Cardiac muscle cell (in vitro differentiated cells and primary cell): ENCODE data around the gene MSX2. TPM values are rescaled to one million over a fixed set of nuclear protein-coding genes. Genes with fewer than 3 reads are reported as not detected.

ENCODE experiments used
- DNase-seq, 2 donors: peaks; one replicate each; pipeline versions ENCODE4 v3.0.0 to v3.0.0-alpha.2; 2010 to 2017; ENCODE audit warnings: low read depth in 1 of 2, low spot score in 1 of 2
- H3K27ac ChIP-seq: fragments of 200-600 bp; sonication (generic); 2 replicates; pipeline ENCODE4 v1.5.1; 2016
- H3K27me3 ChIP-seq: fragments of 200-600 bp; sonication (generic); 2 replicates; pipeline ENCODE4 v1.6.0; 2016; ENCODE audit warnings: control low read depth
- H3K36me3 ChIP-seq: fragments of 200-600 bp; sonication (generic); 2 replicates; pipeline ENCODE4 v1.5.1; 2016; ENCODE audit warnings: control low read depth
- H3K4me1 ChIP-seq: fragments of 200-600 bp; sonication (generic); 2 replicates; pipeline ENCODE4 v1.8.1; 2017; ENCODE audit warnings: low read depth, mild to moderate bottlenecking, mixed run types
- H3K4me3 ChIP-seq: fragments of 200-600 bp; sonication (generic); 2 replicates; pipeline ENCODE4 v1.5.1; 2016; ENCODE audit warnings: mild to moderate bottlenecking
- H3K9me3 ChIP-seq: fragments of 200-600 bp; sonication (generic); 2 replicates; pipeline ENCODE4 v1.5.1; 2017; ENCODE audit warnings: low read depth, mild to moderate bottlenecking, control low read depth
- CTCF ChIP-seq: IDR thresholded peaks from 2 replicates; pipeline ENCODE4 v1.5.1; 2012; ENCODE audit warnings: low read depth, mild to moderate bottlenecking, low read length
- polyA plus RNA-seq: library from polyadenylated mRNA; unstranded; fragments of >200 nt; fragmentation: Nextera tagmentation; extraction: Ambion mirVana; gene quantifications from 2 replicates; pipeline ENCODE4 v1.2.1, GENCODE V29; 2016
- total RNA-seq: library from RNA; depleted of rRNA; stranded (reverse); fragments of >200 nt; gene quantifications from 2 replicates; pipeline ENCODE4 v1.2.3, GENCODE V29; 2016

MSX2 gene
- total RNA-seq (104 and 125 TPM in 2 replicates), polyA plus RNA-seq (91.8 and 123 TPM in 2 replicates)

DNA sequence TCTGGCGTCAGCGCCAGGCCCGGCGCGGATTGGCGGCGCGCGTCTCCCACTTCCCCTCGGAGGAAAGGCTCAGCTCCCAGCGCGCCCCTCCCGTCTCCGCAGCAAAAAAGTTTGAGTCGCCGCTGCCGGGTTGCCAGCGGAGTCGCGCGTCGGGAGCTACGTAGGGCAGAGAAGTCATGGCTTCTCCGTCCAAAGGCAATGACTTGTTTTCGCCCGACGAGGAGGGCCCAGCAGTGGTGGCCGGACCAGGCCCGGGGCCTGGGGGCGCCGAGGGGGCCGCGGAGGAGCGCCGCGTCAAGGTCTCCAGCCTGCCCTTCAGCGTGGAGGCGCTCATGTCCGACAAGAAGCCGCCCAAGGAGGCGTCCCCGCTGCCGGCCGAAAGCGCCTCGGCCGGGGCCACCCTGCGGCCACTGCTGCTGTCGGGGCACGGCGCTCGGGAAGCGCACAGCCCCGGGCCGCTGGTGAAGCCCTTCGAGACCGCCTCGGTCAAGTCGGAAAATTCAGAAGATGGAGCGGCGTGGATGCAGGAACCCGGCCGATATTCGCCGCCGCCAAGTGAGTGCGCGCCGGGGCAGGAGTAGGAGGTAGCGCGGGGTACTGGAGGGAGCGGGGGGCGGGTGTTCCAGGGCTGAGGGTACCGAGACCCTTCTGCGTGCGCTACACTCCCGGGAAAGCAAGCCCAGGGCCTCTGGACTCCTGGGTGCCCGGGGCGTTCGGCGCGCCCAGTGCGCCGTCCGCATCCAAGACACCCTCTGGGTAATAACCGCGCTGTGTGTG, at the start of gene MSX2:
MSX2 (plus strand) TSS at position 99 of the 777 bp plus-strand sequence; CDS start at position 177, 78 bp downstream.
- H3K27ac ChIP-seq: peak within 1 kb of the TSS; percentile 89
- peak; percentile 4 for TF ChIP-seq CTCF
- peak; percentile 92 to 98 for DNase-seq
- H3K36me3 ChIP-seq: peaks cover 6% of the 10 kb centered on the region
- H3K4me3 ChIP-seq: peak within 1 kb of the TSS; percentile 85
- H3K27me3 ChIP-seq: peaks cover 17% of the 10 kb centered on the region
- H3K9me3 ChIP-seq: no peaks in the 10 kb centered on the region
- H3K4me1 ChIP-seq: peaks cover 55% of the 10 kb centered on the region

GRCh38 chr5:174675110-174675509, 49.3 kb upstream of the MSX2 start:
- Histone ChIP-seq H3K36me3 (no peaks in the 10 kb centered on the region), H3K27ac (no peak overlapping the region), H3K27me3 (no peaks in the 10 kb centered on the region), H3K9me3 (no peaks in the 10 kb centered on the region), H3K4me1 (no peaks in the 10 kb centered on the region), H3K4me3 (no peak overlapping the region)
- TF ChIP-seq CTCF: no peak
- DNase-seq: no peak

- H3K4me3 ChIP-seq: no peak overlapping the region
- H3K27ac ChIP-seq: no peak overlapping the region
- no peaks in the 10 kb centered on the region for H3K9me3 ChIP-seq
- DNase-seq: no peak
- no peaks in the 10 kb centered on the region for H3K4me1 ChIP-seq
- no peaks in the 10 kb centered on the region for H3K27me3 ChIP-seq
- H3K36me3 ChIP-seq: no peaks in the 10 kb centered on the region
- TF ChIP-seq CTCF: no peak
Observed at GRCh38 chr5:174675916-174676315, 48.5 kb upstream of the MSX2 start.

DNA sequence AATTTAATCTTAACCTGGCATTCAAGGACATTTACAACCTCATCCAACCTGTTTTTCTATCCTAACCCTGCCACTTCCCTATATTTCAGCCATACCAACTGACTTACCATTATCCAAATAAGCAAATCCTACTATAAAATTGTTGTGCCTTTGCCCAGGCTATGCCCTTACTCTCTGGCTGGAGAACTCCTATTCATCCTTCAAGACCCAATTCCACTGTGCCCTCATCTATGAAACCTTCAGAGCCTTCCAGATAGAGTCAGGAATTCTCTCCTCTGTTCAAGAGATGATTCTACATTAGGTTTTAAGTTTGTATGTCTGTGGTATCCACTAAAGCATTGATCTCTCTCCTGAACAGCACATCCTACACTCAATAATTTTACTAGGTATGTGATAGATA, 46.3 kb upstream of the MSX2 start:
- Histone ChIP-seq H3K9me3 (no peaks in the 10 kb centered on the region), H3K36me3 (no peaks in the 10 kb centered on the region), H3K27ac (no peak overlapping the region), H3K27me3 (no peaks in the 10 kb centered on the region), H3K4me1 (no peaks in the 10 kb centered on the region), H3K4me3 (no peak overlapping the region)
- TF ChIP-seq CTCF: no peak
- DNase-seq: no peak

GRCh38 chr5:174680901-174681565, 43.3 kb upstream of the MSX2 start:
- Histone ChIP-seq H3K4me3 (no peak overlapping the region), H3K27me3 (no peaks in the 10 kb centered on the region), H3K9me3 (no peaks in the 10 kb centered on the region), H3K4me1 (no peaks in the 10 kb centered on the region), H3K36me3 (no peaks in the 10 kb centered on the region), H3K27ac (no peak overlapping the region)
- DNase-seq: no peak
- TF ChIP-seq CTCF: no peak
